ENCODE results near the gene ASB6. TPM values are rescaled to one million over a fixed set of nuclear protein-coding genes. Genes with fewer than 3 reads are reported as not detected.

Gene ASB6
- total and polyA plus RNA-seq, 2 of the 13 experiments (the other 11 are each of a cell fraction or from before 2014, with no cell fraction given): 8.2 to 8.4 TPM

- TF ChIP-seq ZHX2 (IDR thresholded peaks at IDR 0.05; ENCODE audit: low read depth) (0 out of 2 replicates have a peak, but pooled peaks have one; percentile 9), ZHX2 (CRISPR knock-in tag; IDR thresholded peaks at IDR 0.05; ENCODE audit: borderline replicate concordance) (0 out of 2 replicates have a peak, but pooled peaks have one; percentile 30), ZNF225 (CRISPR knock-in tag; IDR thresholded peaks at IDR 0.05) (no peak), ZNF296 (CRISPR knock-in tag; conservative IDR thresholded peaks at IDR 0.05) (no peak), GABPA (IDR thresholded peaks at IDR 0.05; ENCODE audit: low read depth, low read length) (no peak; the same call in 1 of the 2 replicates), GABPA (CRISPR knock-in tag; IDR thresholded peaks at IDR 0.05; ENCODE audit: low read depth) (peak; percentile 78), MXD3 (CRISPR knock-in tag; IDR thresholded peaks at IDR 0.05) (no peak), ZSCAN31 (CRISPR knock-in tag; IDR thresholded peaks at IDR 0.05; ENCODE audit: low read depth) (0 out of 2 replicates have a peak, but pooled peaks have one; percentile 1), JUNB (CRISPR knock-in tag; IDR thresholded peaks at IDR 0.05; ENCODE audit: borderline replicate concordance) (no peak), CREBL2 (CRISPR knock-in tag; IDR thresholded peaks at IDR 0.05; ENCODE audit: borderline replicate concordance) (peak; percentile 57; the same call in 1 of the 2 replicates), ZNF777 (CRISPR knock-in tag; IDR thresholded peaks at IDR 0.05) (0 out of 2 replicates have a peak, but pooled peaks have one; percentile 33), HHEX (CRISPR knock-in tag; IDR thresholded peaks at IDR 0.05) (no peak), ARNT (IDR thresholded peaks at IDR 0.05) (no peak), ETS1 (CRISPR knock-in tag; IDR thresholded peaks at IDR 0.05) (0 out of 2 replicates have a peak, but pooled peaks have one; percentile 73), HMGXB4 (CRISPR knock-in tag; IDR thresholded peaks at IDR 0.05; ENCODE audit: borderline replicate concordance in 1 of 2, low read depth in 1 of 2) (peak in 1 of 2 experiments; percentile 59; a peak in 2 of 4 replicates), ZNF619 (CRISPR knock-in tag; IDR thresholded peaks at IDR 0.05) (no peak), NR2F6 (IDR thresholded peaks at IDR 0.05) (no peak; the same call in 1 of the 2 replicates), NR2F6 (CRISPR knock-in tag; IDR thresholded peaks at IDR 0.05) (peak; percentile 40; the same call in 1 of the 2 replicates), ZNF567 (CRISPR knock-in tag; IDR thresholded peaks at IDR 0.05; ENCODE audit: borderline replicate concordance) (no peak)
Observed at GRCh38 chr9:129626625-129627284, 15.2 kb downstream of the ASB6 start (continued).
